Measurements from ENCODE around the gene FHL1.
A peak's percentile ranks its signal among the peaks of the same experiment; 100 is the strongest.
"Not testable (repeated sequence)": the region's sequence is repeated elsewhere in the genome, so short reads cannot be mapped to it uniquely, and the experiment has no call there.

FHL1 gene

GRCh38 chrX:136159611-136160025 lies 12.3 kb downstream of the FHL1 start:
- H3K4me3 ChIP-seq (ENCODE audit: low read depth, low read length), result no peak overlapping the region
- TF ChIP-seq, protein P1, sequence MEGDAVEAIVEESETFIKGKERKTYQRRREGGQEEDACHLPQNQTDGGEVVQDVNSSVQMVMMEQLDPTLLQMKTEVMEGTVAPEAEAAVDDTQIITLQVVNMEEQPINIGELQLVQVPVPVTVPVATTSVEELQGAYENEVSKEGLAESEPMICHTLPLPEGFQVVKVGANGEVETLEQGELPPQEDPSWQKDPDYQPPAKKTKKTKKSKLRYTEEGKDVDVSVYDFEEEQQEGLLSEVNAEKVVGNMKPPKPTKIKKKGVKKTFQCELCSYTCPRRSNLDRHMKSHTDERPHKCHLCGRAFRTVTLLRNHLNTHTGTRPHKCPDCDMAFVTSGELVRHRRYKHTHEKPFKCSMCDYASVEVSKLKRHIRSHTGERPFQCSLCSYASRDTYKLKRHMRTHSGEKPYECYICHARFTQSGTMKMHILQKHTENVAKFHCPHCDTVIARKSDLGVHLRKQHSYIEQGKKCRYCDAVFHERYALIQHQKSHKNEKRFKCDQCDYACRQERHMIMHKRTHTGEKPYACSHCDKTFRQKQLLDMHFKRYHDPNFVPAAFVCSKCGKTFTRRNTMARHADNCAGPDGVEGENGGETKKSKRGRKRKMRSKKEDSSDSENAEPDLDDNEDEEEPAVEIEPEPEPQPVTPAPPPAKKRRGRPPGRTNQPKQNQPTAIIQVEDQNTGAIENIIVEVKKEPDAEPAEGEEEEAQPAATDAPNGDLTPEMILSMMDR (IDR thresholded peaks at IDR 0.05; ENCODE audit: low read depth, low read length, missing control alignments), result no peak
- DNase-seq (ENCODE audit: low read depth), result no peak

DNA sequence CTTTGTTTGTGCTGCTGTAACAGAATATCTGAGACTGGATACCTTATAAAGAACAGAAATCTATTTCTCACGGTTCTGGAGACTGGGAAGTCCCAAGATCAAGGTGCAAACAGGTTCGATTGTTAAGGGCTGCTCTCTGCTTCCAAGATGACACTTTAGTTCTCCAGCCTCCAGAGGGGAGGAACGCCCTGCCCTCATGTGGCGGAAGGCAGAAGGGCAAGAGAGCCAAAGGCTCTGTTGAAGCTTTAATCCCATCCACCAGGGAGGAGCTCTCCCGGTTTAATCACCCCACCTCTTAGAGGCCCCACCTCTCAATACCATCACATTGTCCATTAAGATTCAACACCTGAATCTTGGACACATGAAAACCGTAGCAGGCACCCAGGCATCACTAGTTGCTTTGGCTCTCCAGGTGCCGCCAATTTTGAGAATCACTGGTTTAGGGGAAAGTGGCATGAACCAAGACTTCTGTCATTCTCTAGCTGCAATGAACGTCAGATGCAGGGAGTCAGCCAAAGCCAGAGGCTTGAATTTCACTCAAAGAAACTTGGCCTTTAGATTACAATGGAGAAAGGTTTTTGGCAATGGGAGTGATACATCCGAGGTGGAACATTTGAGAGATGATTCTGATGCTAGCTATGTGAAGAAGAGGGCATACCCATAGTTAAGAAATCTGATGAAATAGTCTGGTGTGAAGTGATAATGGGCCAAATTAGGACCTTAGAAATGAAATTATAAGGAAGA lies 15.7 kb downstream of the FHL1 start:
- TF ChIP-seq, protein P1 (IDR thresholded peaks at IDR 0.05; ENCODE audit: low read depth, low read length, missing control alignments), result peak; percentile 73
- no peak for DNase-seq (ENCODE audit: low read depth)
- no peak overlapping the region for H3K4me3 ChIP-seq (ENCODE audit: low read depth, low read length)

DNA sequence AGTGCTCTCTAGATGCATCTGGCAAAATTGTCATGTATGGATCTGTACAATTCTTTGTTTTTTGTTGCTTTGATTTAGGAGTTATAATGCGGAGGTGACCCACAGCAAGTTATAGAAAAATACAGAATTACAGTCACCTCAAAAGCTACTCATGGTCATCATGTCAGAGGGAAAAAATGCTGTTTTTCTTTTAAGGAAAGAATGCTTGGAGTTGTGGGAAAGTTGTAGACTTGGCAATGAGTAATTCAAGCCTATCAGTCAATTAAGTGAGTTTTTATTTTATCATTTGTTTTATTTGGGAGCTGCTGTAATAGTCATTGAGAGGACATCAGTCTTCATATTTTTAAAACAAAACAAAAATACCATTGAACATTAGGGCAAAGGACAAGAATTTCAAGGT lies 16.4 kb downstream of the FHL1 start:
- H3K4me3 ChIP-seq (ENCODE audit: low read depth, low read length), result no peak overlapping the region
- TF ChIP-seq, protein P1 (IDR thresholded peaks at IDR 0.05; ENCODE audit: low read depth, low read length, missing control alignments), result no peak
- no peak for DNase-seq (ENCODE audit: low read depth)

DNA sequence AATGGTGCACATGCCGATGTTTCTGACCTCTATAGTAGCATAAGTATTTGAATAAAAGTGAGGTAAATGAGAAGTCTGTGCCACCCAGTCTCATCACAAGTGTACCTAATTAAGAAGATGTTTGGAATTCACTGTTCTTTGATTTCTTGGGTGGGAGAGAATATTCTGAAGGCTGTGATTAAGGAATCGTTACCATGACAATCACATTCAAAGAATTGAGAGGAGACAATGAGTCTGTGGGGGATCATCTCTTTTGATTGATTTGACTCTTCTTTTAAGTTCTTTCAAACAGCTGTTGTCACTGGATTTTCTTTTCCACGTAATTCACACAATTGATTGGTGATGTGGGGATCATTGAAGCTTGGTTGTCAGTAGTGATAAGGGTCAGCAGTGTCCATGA lies 18.1 kb downstream of the FHL1 start:
- TF ChIP-seq, protein P1 (IDR thresholded peaks at IDR 0.05; ENCODE audit: low read depth, low read length, missing control alignments), result no peak
- H3K4me3 ChIP-seq (ENCODE audit: low read depth, low read length), result no peak overlapping the region
- DNase-seq (ENCODE audit: low read depth), result no peak

DNA sequence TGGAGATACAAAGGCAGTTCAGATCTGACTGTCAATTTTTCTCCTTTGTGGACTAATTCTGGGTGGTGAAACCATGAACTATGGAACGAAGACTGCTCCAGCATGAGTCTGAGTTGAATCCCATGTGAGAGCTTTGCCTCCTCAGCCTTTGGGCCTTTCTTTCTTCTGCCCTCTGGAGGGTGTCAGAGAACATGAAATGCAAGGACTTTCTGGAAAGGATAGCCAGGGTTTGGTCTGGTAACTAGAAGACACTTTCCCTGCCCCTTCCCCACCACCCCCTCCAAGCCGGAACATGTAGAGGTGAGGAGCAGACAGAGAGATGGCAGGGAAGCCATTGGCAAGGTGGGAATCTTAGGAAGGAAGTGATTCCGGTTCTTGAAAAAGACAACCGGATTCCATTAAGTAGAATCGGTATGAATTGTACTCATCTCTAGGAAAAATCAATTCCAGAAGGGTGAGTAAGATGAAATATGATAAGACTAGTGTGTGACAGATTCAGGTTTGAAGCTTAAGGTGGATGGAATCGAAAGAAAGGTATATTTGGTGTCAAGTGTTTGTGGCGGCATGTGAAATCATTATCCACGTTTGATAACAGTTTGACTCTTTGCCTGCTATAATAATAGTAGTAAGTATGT lies 19.0 kb downstream of the FHL1 start:
- DNase-seq (ENCODE audit: low read depth), result no peak
- no peak overlapping the region for H3K4me3 ChIP-seq (ENCODE audit: low read depth, low read length)
- TF ChIP-seq, protein P1 (IDR thresholded peaks at IDR 0.05; ENCODE audit: low read depth, low read length, missing control alignments), result no peak

GRCh38 chrX:136167989-136168388 lies 20.7 kb downstream of the FHL1 start:
- not testable (repeated sequence) for DNase-seq (ENCODE audit: low read depth)

GRCh38 chrX:136168929-136169735 lies 21.8 kb downstream of the FHL1 start:
- TF ChIP-seq, protein P1 (IDR thresholded peaks at IDR 0.05; ENCODE audit: low read depth, low read length, missing control alignments), result no peak
- DNase-seq (ENCODE audit: low read depth), result no peak
- no peak overlapping the region for H3K4me3 ChIP-seq (ENCODE audit: low read depth, low read length)

More at GRCh38 chrX:136167989-136168388, 20.7 kb downstream of the FHL1 start:
- not testable (repeated sequence) for H3K4me3 ChIP-seq (ENCODE audit: low read depth, low read length)
